ENCODE data around the gene AQP3. TPM values are rescaled to one million over a fixed set of nuclear protein-coding genes. Genes with fewer than 3 reads are reported as not detected.
"Not testable (repeated sequence)": the region's sequence is repeated elsewhere in the genome, so short reads cannot be mapped to it uniquely, and the experiment has no call there.

Gene AQP3
- total RNA-seq, 2 donors from 2014 or later, result 3.8 to 36.8 TPM

- Mint-ChIP-seq H3K36me3 (no peaks in the 10 kb centered on the region), H3K9me3 (no peaks in the 10 kb centered on the region), H3K27ac (peak overlapping the region in 1 of 2 donors; percentile 2)
- ATAC-seq, result no peak
- no peak for DNase-seq (ENCODE audit: low spot score in 2 of 2)
These were observed 12.9 kb downstream of the AQP3 start for GRCh38 chr9:33434317-33435105.

DNA sequence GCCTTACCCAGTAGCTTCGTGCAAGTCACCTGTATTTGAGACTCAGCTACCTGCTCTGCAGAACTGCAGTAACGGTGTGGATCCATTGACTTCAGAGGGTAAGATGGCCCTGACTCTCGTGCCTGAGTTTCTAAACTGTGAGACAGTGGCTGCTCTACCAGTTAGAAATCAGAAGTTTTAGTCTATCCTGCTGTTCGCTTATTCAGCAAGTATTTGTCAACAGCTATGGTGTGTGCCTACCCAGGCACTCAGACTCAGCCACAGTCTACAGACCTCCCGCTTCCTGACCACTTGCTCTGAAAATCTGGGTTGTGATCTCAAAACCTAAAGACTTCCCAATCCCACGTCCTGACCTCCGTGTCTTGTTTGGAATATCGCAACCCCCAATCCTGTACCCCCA, 13.5 kb downstream of the AQP3 start:
- Mint-ChIP-seq H3K9me3 (no peaks in the 10 kb centered on the region), H3K36me3 (no peaks in the 10 kb centered on the region), H3K27ac (peak overlapping the region in 1 of 2 donors; percentile 2)
- ATAC-seq, result no peak
- no peak for DNase-seq (ENCODE audit: low spot score in 2 of 2)

GRCh38 chr9:33431420-33431819, 16.0 kb downstream of the AQP3 start:
- peak overlapping the region in 1 of 2 donors; percentile 92 for H3K27ac Mint-ChIP-seq
- no peak for DNase-seq (ENCODE audit: low spot score in 2 of 2)
- ATAC-seq, result no peak
- no peaks in the 10 kb centered on the region for H3K36me3 Mint-ChIP-seq
- H3K9me3 Mint-ChIP-seq, result no peaks in the 10 kb centered on the region

DNA sequence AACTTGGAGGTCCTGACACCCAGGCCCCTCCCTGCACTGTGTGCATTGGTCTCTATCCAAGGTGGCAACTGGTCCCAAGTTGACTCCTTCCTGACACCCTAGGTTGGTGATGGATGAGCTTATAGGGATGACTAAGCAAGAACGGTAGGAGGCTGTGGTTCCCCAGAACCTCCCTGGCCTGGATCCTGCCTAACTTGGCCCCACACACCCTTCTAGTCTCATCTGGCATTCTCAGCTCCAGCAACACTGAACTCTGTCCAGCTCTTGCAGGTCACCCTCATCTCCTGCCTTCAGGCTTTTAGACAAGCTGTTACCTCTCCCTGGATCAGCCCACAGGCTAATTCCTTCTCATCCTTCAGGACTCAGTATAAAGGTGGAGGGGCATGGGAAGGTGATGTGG, 16.5 kb downstream of the AQP3 start:
- ATAC-seq (peak in 1 of 2 donors; percentile 19), DNase-seq (ENCODE audit: low spot score in 2 of 2) (no peak)
- H3K9me3 Mint-ChIP-seq, result no peaks in the 10 kb centered on the region
- peak overlapping the region in 1 of 2 donors; percentile 92 for H3K27ac Mint-ChIP-seq
- H3K36me3 Mint-ChIP-seq, result no peaks in the 10 kb centered on the region

DNA sequence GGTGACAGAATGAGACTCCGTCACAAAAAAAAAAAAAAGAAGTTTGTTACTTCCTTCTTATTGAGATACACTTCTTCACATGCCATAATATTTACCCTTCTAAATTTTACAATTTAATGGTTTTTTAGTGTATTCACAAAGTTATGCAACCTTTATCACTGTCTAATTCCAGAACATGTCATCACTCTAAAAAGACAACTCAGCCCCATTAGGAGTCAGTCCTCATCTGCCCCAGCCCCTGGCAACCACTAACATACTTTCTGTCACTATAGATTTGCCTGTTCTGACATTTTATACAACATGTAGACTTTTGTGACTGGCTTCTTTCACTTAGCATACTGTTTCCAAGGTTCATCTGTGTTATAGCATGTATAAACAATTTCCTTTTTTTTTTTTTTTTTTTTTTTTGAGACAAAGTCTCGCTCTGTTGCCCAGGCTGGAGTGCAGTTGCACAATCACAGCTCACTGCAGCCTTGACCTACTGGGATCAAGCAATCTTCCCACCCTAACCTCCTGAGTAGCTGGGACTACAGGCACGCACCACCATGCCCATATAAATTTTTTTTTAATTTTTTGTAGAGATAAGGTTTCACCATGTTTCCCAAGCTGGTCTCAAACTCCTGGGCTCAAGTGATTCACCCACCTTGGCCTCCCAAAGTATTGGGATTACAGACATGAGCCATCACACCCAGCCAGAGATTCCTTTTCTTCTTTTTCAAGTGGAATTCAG, 18.0 kb downstream of the AQP3 start:
- DNase-seq (ENCODE audit: low spot score in 2 of 2), result no peak
- no peaks in the 10 kb centered on the region for H3K36me3 Mint-ChIP-seq
- H3K27ac Mint-ChIP-seq, result no peak overlapping the region
- ATAC-seq, result no peak
- no peaks in the 10 kb centered on the region for H3K9me3 Mint-ChIP-seq

DNA sequence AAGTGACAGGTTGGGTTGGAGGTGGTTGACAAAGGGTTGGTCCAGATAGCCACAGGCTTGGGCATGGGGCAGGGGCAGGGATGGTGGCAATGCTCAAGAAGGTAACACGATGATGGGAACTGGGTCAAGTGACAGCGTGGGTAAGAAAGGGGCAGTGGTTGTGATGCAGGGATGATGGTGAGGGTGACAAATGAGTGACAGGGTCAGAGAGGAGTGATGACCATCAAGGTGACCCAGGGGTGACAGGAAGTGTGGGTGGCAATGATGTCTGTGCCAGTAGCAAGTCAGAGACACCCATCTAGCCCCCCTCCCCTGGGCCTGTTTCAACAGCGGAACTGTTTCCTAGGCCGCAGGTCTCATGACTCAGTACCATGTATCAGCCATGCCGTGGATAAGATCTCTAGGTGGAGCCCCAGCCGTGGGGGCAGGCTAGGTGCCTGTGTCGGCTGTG, 20.5 kb downstream of the AQP3 start:
- no peak for DNase-seq (ENCODE audit: low spot score in 2 of 2)
- Mint-ChIP-seq H3K36me3 (no peaks in the 10 kb centered on the region), H3K9me3 (no peaks in the 10 kb centered on the region), H3K27ac (peak overlapping the region in 1 of 2 donors; percentile 9)
- ATAC-seq, result peak in 1 of 2 donors; percentile 77

DNA sequence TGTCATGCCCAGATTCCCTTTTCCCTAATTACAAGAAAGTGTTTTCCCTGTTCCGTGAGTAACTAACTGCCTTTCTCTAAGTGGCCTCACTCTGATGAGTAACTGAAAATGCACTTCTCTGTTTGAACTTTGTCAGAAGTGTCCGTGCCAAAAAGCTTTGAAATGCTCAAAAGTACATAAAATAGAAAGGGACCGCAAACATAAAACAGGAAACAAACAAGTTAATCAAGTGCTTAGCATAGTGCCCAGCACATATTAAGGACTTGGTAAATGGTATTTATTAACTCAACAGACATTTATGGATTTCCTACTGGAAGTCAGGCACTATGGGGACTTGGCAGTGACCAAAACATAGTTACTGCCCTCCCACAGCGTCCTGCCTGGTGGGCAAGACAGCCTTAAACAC, 22.3 kb downstream of the AQP3 start:
- DNase-seq (ENCODE audit: low spot score in 2 of 2) (no peak), ATAC-seq (no peak)
- H3K9me3 Mint-ChIP-seq, result no peaks in the 10 kb centered on the region
- no peaks in the 10 kb centered on the region for H3K36me3 Mint-ChIP-seq
- H3K27ac Mint-ChIP-seq, result peak overlapping the region in 1 of 2 donors; percentile 9

DNA sequence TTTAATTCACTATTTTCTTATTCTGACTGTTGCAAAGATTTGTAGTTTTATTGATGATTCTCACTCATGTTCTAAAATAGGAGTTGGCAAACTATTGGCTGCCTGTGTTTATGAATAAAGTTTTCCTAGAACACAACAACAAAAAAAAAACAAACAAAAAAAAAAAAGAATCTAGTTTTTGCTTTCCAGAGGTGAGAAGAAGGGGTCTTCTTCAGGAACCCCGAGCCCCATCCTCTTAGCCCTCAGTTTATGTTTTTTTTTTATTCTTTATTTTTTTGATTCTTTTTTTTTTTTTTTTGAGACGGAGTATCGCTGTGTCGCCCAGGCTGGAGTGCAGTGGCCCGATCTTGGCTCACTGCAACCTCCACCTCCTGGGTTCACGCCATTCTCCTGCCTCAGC, 22.9 kb downstream of the AQP3 start:
- H3K36me3 Mint-ChIP-seq; H3K9me3 Mint-ChIP-seq; ATAC-seq; H3K27ac Mint-ChIP-seq; DNase-seq (ENCODE audit: low spot score in 2 of 2): not testable (repeated sequence)

GRCh38 chr9:33424043-33424442, 23.4 kb downstream of the AQP3 start:
- not testable (repeated sequence) for H3K27ac Mint-ChIP-seq; ATAC-seq; H3K9me3 Mint-ChIP-seq; DNase-seq (ENCODE audit: low spot score in 2 of 2); H3K36me3 Mint-ChIP-seq

DNA sequence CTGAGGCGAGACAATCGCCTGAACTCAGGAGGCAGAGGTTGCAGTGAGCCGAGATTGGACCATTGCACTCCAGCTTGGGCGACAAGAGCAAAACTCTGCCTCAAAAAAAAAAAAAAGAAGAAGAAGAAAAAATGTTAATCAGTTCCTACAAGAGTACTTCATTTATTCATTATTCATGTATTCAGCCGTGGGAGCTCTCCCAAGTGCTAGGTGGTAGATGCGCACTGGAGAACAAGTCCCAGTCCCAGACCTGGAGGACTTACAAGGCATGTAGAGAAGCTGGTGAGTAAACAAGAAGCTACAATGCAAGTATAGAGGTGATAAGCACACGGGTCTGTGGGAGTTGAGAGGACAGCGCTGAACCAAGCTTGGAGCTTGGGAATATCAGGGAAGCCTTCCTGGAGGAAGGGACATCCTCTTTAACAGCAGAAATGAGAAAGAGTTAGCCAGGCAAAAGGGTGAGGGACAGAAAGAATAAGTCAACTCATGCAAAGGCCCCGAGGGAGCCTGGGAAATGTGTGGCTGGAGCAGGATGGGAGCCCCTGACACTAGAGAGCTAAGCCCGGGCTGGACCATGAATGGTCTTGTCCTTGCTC, 27.6 kb downstream of the AQP3 start:
- no peak for ATAC-seq
- Mint-ChIP-seq H3K9me3 (no peaks in the 10 kb centered on the region), H3K36me3 (no peaks in the 10 kb centered on the region), H3K27ac (no peak overlapping the region)
- DNase-seq (ENCODE audit: low spot score in 2 of 2), result no peak

DNA sequence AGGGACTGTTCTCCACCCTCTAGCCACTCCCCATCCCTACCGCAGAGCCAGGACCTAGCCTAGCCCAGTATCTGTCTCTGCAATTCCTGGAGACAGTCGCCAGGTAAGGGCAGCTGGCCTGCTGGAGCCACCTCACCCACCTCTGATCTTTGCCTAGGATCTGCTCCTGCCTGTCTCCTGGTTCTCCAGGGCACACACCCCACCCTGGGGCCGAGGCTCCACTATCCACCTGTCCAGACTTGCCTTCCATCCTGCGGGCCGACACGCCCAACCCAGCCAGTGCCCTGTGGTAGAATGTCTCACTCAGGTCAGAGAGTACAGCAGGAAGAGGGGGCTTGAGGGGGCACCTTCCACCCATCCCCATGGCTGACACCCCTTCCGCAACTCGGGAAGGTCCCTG, 29.3 kb downstream of the AQP3 start:
- DNase-seq (ENCODE audit: low spot score in 2 of 2) (no peak), ATAC-seq (no peak)
- H3K9me3 Mint-ChIP-seq, result no peaks in the 10 kb centered on the region
- peak overlapping the region in 1 of 2 donors; percentile 70 for H3K27ac Mint-ChIP-seq
- H3K36me3 Mint-ChIP-seq, result no peaks in the 10 kb centered on the region

- ATAC-seq (no peak), DNase-seq (ENCODE audit: low spot score in 2 of 2) (no peak)
- Mint-ChIP-seq H3K27ac (peak overlapping the region in 1 of 2 donors; percentile 86), H3K36me3 (no peaks in the 10 kb centered on the region), H3K9me3 (no peaks in the 10 kb centered on the region)
These were observed 30.4 kb downstream of the AQP3 start for GRCh38 chr9:33416996-33417395.

- ATAC-seq (peak; percentile 94 to 98), DNase-seq (ENCODE audit: low spot score in 2 of 2) (peak; percentile 88 to 97)
- no peaks in the 10 kb centered on the region for H3K36me3 Mint-ChIP-seq
- H3K9me3 Mint-ChIP-seq, result no peaks in the 10 kb centered on the region
- peak overlapping the region; percentile 82 to 86 for H3K27ac Mint-ChIP-seq
These were observed 31.8 kb downstream of the AQP3 start for GRCh38 chr9:33415501-33416038.

- DNase-seq (ENCODE audit: low spot score in 2 of 2), result no peak
- Mint-ChIP-seq H3K27ac (peak overlapping the region; percentile 82 to 86), H3K36me3 (no peaks in the 10 kb centered on the region), H3K9me3 (no peaks in the 10 kb centered on the region)
- ATAC-seq, result no peak
These were observed 32.4 kb downstream of the AQP3 start for GRCh38 chr9:33414889-33415500.

- Mint-ChIP-seq H3K36me3 (no peaks in the 10 kb centered on the region), H3K9me3 (no peaks in the 10 kb centered on the region), H3K27ac (no peak overlapping the region)
- DNase-seq (ENCODE audit: low spot score in 2 of 2) (no peak), ATAC-seq (peak in 1 of 2 donors; percentile 9)
These were observed 33.1 kb downstream of the AQP3 start for GRCh38 chr9:33414268-33414667.

DNA sequence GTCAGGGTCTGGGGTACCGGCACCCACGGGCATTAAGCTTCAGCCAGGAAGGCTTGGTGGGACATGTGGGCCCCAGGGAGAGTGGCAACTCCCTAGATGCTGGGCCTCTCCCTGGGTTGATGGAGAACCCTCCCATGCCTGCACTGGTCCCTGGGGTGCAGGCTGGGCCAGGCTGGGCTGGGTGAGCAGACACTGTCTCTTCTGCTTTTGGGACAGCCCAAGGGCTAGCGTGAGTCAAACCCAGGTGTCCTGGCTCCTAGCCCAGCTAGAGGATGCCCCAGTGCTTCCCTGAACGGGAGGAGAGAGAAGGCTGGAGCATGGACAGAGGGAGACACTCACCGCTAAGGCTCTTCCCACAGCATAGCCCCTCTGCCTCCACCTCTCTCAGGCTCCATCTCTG, 39.3 kb downstream of the AQP3 start:
- Mint-ChIP-seq H3K9me3 (no peaks in the 10 kb centered on the region), H3K36me3 (no peaks in the 10 kb centered on the region), H3K27ac (peak overlapping the region; percentile 33 to 72)
- DNase-seq (ENCODE audit: low spot score in 2 of 2) (no peak), ATAC-seq (peak in 1 of 2 donors; percentile 24)

DNA sequence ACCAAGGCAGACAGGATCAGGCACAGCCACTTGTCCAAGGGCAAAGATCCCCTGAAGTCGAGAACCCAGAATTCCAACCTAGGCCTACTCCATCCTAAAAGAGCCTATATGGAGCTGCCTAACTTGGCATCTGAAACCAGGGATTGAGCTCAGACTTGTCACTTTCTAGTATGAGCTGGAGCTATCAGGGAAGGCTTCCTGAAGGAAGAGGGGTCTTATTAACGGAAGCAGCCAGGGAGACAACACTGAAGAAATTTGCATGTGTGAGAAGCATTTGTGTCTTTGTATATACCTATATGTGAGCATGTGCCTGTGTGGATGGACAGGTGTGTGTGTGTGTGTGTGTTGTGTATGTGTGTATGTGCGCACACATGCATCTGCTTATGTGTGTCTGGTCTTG, 40.3 kb downstream of the AQP3 start:
- H3K36me3 Mint-ChIP-seq, result no peaks in the 10 kb centered on the region
- DNase-seq (ENCODE audit: low spot score in 2 of 2), result no peak
- no peaks in the 10 kb centered on the region for H3K9me3 Mint-ChIP-seq
- H3K27ac Mint-ChIP-seq, result no peak overlapping the region
- no peak for ATAC-seq
